H9 (cell line): ENCODE data around the gene DYNC2LI1. TPM values are rescaled to one million over a fixed set of nuclear protein-coding genes. Genes with fewer than 3 reads are reported as not detected.

ENCODE experiments used
- DNase-seq: peaks from one replicate; pipeline ENCODE4 v3.0.0-alpha.2; 2017
- H2AFZ ChIP-seq: one replicate; pipeline ENCODE4 v1.6.1; 2013; ENCODE audit warnings: mild to moderate bottlenecking, low read length, control low read depth, moderate library complexity
- H2AK5ac ChIP-seq: 2 replicates; pipeline ENCODE4 v1.6.1; 2013; ENCODE audit warnings: low read length, control low read depth, mixed read lengths; ENCODE audit not compliant: insufficient read length
- H2BK120ac ChIP-seq: one replicate; pipeline ENCODE4 v1.6.1; 2013; ENCODE audit warnings: low read depth, mild to moderate bottlenecking, low read length, control low read depth, inconsistent platforms; ENCODE audit not compliant: poor library complexity, severe bottlenecking
- H2BK12ac ChIP-seq: 2 replicates; pipeline ENCODE4 v1.6.1; 2013; ENCODE audit warnings: low read length, control low read depth, mixed read lengths, low read depth; ENCODE audit not compliant: insufficient read length
- H2BK15ac ChIP-seq: 2 replicates; pipeline ENCODE4 v1.6.1; 2013; ENCODE audit warnings: low read depth, low read length, control low read depth
- H2BK20ac ChIP-seq: one replicate; pipeline ENCODE4 v1.6.1; 2013; ENCODE audit warnings: low read depth, mild to moderate bottlenecking, low read length, control low read depth, inconsistent platforms; ENCODE audit not compliant: poor library complexity, severe bottlenecking
- H2BK5ac ChIP-seq: 2 replicates; pipeline ENCODE4 v1.6.1; 2013; ENCODE audit warnings: low read length, control low read depth, mixed read lengths; ENCODE audit not compliant: insufficient read length
- H3K14ac ChIP-seq: 2 replicates; pipeline ENCODE4 v1.6.1; 2013; ENCODE audit warnings: low read length, control low read depth; ENCODE audit not compliant: insufficient read depth
- H3K18ac ChIP-seq: 2 replicates; pipeline ENCODE4 v1.6.1; 2013; ENCODE audit warnings: low read depth, mild to moderate bottlenecking, mixed read lengths, low read length, control low read depth; ENCODE audit not compliant: insufficient read length
- H3K23ac ChIP-seq: 2 replicates; pipeline ENCODE4 v1.6.1; 2013; ENCODE audit warnings: low read length, control low read depth, mixed read lengths, low read depth; ENCODE audit not compliant: insufficient read length
- H3K23me2 ChIP-seq: 2 replicates; pipeline ENCODE4 v1.6.1; 2013; ENCODE audit warnings: low read depth, mild to moderate bottlenecking, mixed read lengths, low read length, control low read depth; ENCODE audit not compliant: insufficient read length, poor library complexity, severe bottlenecking
- H3K27ac ChIP-seq: 2 replicates; pipeline ENCODE4 v1.5.1; 2013; ENCODE audit warnings: low read length, control low read depth, mixed read lengths, low read depth; ENCODE audit not compliant: insufficient read length
- H3K27me3 ChIP-seq: 2 replicates; pipeline ENCODE4 v1.6.1; 2013; ENCODE audit warnings: low read length, control low read depth, inconsistent platforms; ENCODE audit not compliant: insufficient read depth
- H3K4ac ChIP-seq: 2 replicates; pipeline ENCODE4 v1.6.1; 2013; ENCODE audit warnings: low read depth, mild to moderate bottlenecking, control low read depth, inconsistent platforms, low read length, moderate library complexity
- H3K4me1 ChIP-seq: 2 replicates; pipeline ENCODE4 v1.6.1; 2013; ENCODE audit warnings: low read length, control low read depth, inconsistent platforms; ENCODE audit not compliant: insufficient read depth
- H3K4me2 ChIP-seq: 2 replicates; pipeline ENCODE4 v1.6.1; 2013; ENCODE audit warnings: low read length, control low read depth, mixed read lengths; ENCODE audit not compliant: insufficient read length, insufficient read depth
- H3K56ac ChIP-seq: 2 replicates; pipeline ENCODE4 v1.6.1; 2013; ENCODE audit warnings: low read depth, mild to moderate bottlenecking, mixed read lengths, low read length, control low read depth; ENCODE audit not compliant: insufficient read length
- H3K79me1 ChIP-seq: 2 replicates; pipeline ENCODE4 v1.6.1; 2013; ENCODE audit warnings: low read depth, mild to moderate bottlenecking, moderate library complexity, low read length, control low read depth, inconsistent platforms; ENCODE audit not compliant: insufficient read depth, poor library complexity, severe bottlenecking
- H3K79me2 ChIP-seq: 2 replicates; pipeline ENCODE4 v1.6.1; 2013; ENCODE audit warnings: low read length, control low read depth, inconsistent platforms; ENCODE audit not compliant: insufficient read depth
- H3K9ac ChIP-seq: 2 replicates; pipeline ENCODE4 v1.6.1; 2013; ENCODE audit warnings: low read length, control low read depth, mixed read lengths; ENCODE audit not compliant: insufficient read length; ENCODE audit errors: extremely low read depth
- H3K9me3 ChIP-seq: one replicate; pipeline ENCODE4 v1.6.1; 2013; ENCODE audit warnings: low read depth, low read length, inconsistent platforms; ENCODE audit not compliant: control insufficient read depth
- H3T11ph ChIP-seq: one replicate; pipeline ENCODE4 v1.6.1; 2013; ENCODE audit warnings: mild to moderate bottlenecking, low read length, control low read depth, inconsistent platforms
- H4K20me1 ChIP-seq: one replicate; pipeline ENCODE4 v1.6.1; 2013; ENCODE audit not compliant: control insufficient read depth, insufficient read length, insufficient read depth
- H4K5ac ChIP-seq: 2 replicates; pipeline ENCODE4 v1.6.1; 2013; ENCODE audit warnings: low read depth, mild to moderate bottlenecking, mixed read lengths, low read length, control low read depth; ENCODE audit not compliant: insufficient read length
- H4K8ac ChIP-seq: replicated peaks from 2 replicates; pipeline ENCODE4 v1.6.1; 2013; ENCODE audit warnings: low read length, control low read depth, mixed read lengths, low read depth; ENCODE audit not compliant: insufficient read length
- H4K91ac ChIP-seq: 2 replicates; pipeline ENCODE4 v1.6.1; 2013; ENCODE audit warnings: low read depth, mild to moderate bottlenecking, moderate library complexity, mixed read lengths, low read length, control low read depth; ENCODE audit not compliant: insufficient read length
- H3K27ac Mint-ChIP-seq, 3 experiments: 2 replicates in 2 of 3; 3 replicates in 1 of 3; pipeline ENCODE4 v1.8.0; 2020 to 2021; ENCODE audit warnings: mixed read lengths in 3 of 3, mild to moderate bottlenecking in 1 of 3, moderate library complexity in 1 of 3
- H3K27me3 Mint-ChIP-seq: 2 replicates; pipeline ENCODE4 v1.8.0; 2021; ENCODE audit warnings: low read depth, mild to moderate bottlenecking, moderate library complexity, mixed read lengths
- H3K36me3 Mint-ChIP-seq, 3 experiments: 2 replicates in 2 of 3; 3 replicates in 1 of 3; pipeline ENCODE4 v1.8.0; 2020 to 2021; ENCODE audit warnings: low read depth in 3 of 3, mixed read lengths in 3 of 3; ENCODE audit not compliant: insufficient read depth in 1 of 3
- H3K4me1 Mint-ChIP-seq, 2 experiments: 2 replicates each; pipeline ENCODE4 v1.8.0; 2020; ENCODE audit warnings: mixed read lengths in 2 of 2
- H3K4me3 Mint-ChIP-seq, 2 experiments: 2 replicates in 1 of 2; 3 replicates in 1 of 2; pipeline ENCODE4 v1.8.0; 2020 to 2021; ENCODE audit warnings: mild to moderate bottlenecking in 2 of 2, mixed read lengths in 2 of 2, moderate library complexity in 1 of 2
- H3K9me3 Mint-ChIP-seq, 2 experiments: 2 replicates in 1 of 2; 3 replicates in 1 of 2; pipeline ENCODE4 v1.8.0; 2020; ENCODE audit warnings: mild to moderate bottlenecking in 2 of 2, mixed read lengths in 2 of 2, moderate library complexity in 1 of 2
- WGBS: extraction: QIAGEN DNeasy Blood & Tissue Kit; methylation state at CpG from one replicate; pipeline ENCODE4 v1.1.7; 2013; ENCODE audit warnings: missing lambda C conversion rate, low lambda C conversion rate, mixed read lengths; ENCODE audit not compliant: insufficient read length; ENCODE audit errors: extremely low coverage; 5-methylcytosine and 5-hydroxymethylcytosine counted together
- total RNA-seq: library from RNA; stranded (reverse); gene quantifications from 2 replicates; pipeline ENCODE4 v1.2.1, GENCODE V29; 2021
- TF ChIP-seq, protein P1 (sequence below): fragments of 200-600 bp; sonication (generic); conservative IDR thresholded peaks from 3 replicates; pipeline ENCODE4 v1.8.0; 2021; ENCODE audit warnings: antibody characterized with exemption, mild to moderate bottlenecking

The DYNC2LI1 gene
- total RNA-seq, 1 experiment from 2014 or later = 8.5 TPM

DNA sequence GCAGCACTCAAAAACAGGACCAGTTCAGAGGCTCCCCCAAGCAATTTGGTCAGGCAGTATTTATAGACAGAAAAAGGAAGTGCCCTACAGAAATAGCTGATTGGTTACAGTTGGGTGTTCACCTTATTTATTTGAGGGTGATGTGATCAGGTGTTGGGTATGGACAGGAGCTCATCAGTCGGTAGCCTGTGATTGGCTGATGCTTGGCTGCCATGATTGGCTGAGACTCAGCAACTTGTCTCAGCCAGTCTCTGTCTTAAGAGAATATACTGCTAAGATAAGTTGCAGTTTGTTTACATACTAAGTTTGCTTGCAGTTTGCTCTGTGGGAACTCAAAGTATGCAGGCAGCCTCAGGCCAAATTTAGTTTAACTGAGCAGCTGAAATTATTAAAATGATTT, 74.4 kb downstream of the DYNC2LI1 start:
- no peak overlapping the region for H2AK5ac ChIP-seq
- no CpG with 5 or more reads among the region's 1 CpG for WGBS
- no peak overlapping the region for H3K27ac Mint-ChIP-seq
- no peak overlapping the region for H4K5ac ChIP-seq
- no peak overlapping the region for H2BK20ac ChIP-seq
- H3K18ac ChIP-seq = no peak overlapping the region
- no peaks in the 10 kb centered on the region for H3K79me1 ChIP-seq
- no peaks in the 10 kb centered on the region for H3K9me3 ChIP-seq
- no peak overlapping the region for H4K91ac ChIP-seq
- H3K4me2 ChIP-seq = no peak overlapping the region
- no peak overlapping the region for H3T11ph ChIP-seq
- H3K79me2 ChIP-seq = no peaks in the 10 kb centered on the region
- H3K9me3 Mint-ChIP-seq = no peaks in the 10 kb centered on the region
- no peak for DNase-seq
- H2BK12ac ChIP-seq = no peak overlapping the region
- H4K8ac ChIP-seq = no peak overlapping the region
- TF ChIP-seq, protein P1, sequence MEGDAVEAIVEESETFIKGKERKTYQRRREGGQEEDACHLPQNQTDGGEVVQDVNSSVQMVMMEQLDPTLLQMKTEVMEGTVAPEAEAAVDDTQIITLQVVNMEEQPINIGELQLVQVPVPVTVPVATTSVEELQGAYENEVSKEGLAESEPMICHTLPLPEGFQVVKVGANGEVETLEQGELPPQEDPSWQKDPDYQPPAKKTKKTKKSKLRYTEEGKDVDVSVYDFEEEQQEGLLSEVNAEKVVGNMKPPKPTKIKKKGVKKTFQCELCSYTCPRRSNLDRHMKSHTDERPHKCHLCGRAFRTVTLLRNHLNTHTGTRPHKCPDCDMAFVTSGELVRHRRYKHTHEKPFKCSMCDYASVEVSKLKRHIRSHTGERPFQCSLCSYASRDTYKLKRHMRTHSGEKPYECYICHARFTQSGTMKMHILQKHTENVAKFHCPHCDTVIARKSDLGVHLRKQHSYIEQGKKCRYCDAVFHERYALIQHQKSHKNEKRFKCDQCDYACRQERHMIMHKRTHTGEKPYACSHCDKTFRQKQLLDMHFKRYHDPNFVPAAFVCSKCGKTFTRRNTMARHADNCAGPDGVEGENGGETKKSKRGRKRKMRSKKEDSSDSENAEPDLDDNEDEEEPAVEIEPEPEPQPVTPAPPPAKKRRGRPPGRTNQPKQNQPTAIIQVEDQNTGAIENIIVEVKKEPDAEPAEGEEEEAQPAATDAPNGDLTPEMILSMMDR = no peak
- peaks cover 7% of the 10 kb centered on the region; the same call in 1 of the 2 replicates for H3K27me3 Mint-ChIP-seq
- no peaks in the 10 kb centered on the region for H4K20me1 ChIP-seq
- no peaks in the 10 kb centered on the region for H3K4me1 Mint-ChIP-seq
- no peak overlapping the region for H2BK15ac ChIP-seq
- no peaks in the 10 kb centered on the region for H3K36me3 Mint-ChIP-seq
- no peak overlapping the region for H2BK120ac ChIP-seq
- no peaks in the 10 kb centered on the region for H3K23me2 ChIP-seq
- no peak overlapping the region for H3K9ac ChIP-seq
- H2BK5ac ChIP-seq = no peak overlapping the region
- no peak overlapping the region for H3K27ac ChIP-seq
- H3K23ac ChIP-seq = no peak overlapping the region
- no peak overlapping the region for H2AFZ ChIP-seq
- no peak overlapping the region for H3K56ac ChIP-seq
- no peak overlapping the region for H3K4ac ChIP-seq
- H3K14ac ChIP-seq = no peak overlapping the region
- H3K4me3 Mint-ChIP-seq = no peak overlapping the region
- no peaks in the 10 kb centered on the region for H3K27me3 ChIP-seq
- H3K4me1 ChIP-seq = no peaks in the 10 kb centered on the region
